Breast epithelium (tissue), 3 donors: ENCODE measurements around the gene ARSA.

Experiments
- POLR2A ChIP-seq: fragments of 450-650 bp; IDR thresholded peaks from one replicate; pipeline ENCODE4 v1.6.1; 2016; ENCODE audit warnings: antibody characterized with exemption, mild to moderate bottlenecking, moderate library complexity
- TF ChIP-seq, protein P1 (sequence below), 3 donors: fragments of 450-650 bp; IDR thresholded peaks; one replicate each; pipeline ENCODE4 v1.5.1; 2016 to 2017; ENCODE audit warnings: antibody characterized with exemption in 3 of 3, mild to moderate bottlenecking in 3 of 3, moderate library complexity in 3 of 3

DNA sequence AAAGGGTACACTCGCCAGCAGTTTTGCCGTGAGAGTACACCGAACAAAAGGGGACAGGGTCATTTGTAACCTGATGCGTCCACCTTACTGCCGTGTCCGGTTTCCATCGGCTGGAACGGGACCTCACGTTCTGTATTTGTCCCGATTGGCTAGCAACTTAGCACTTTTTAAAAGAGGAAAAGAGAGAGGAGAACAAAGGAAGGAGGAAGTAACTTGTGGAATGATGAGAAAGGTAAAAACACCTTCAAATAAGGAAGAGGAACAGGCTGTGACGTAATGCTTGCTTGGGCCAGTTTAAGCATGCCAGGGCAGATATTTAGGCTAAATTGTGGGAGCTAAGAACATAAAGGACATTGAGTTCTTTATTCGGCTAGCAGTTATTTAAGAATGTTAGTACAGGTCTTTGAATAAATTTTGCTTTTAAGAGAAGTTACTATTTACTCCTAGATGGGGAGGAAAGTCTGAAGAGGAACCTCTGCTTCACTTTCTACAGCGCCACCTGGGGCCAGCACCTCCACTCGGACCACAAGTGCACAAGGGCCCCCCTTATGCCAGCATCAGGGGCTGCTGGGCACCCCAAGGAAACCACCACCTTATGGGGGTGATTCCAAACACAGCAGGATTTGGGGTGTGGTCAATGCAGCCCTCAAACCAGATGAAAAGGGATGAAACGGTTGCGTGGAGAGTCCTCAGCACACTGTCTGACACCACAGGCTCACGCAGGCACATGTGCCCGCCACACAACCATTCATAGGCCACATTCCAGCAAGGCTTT is 5.8 kb downstream of the ARSA start:
- TF ChIP-seq, protein P1, sequence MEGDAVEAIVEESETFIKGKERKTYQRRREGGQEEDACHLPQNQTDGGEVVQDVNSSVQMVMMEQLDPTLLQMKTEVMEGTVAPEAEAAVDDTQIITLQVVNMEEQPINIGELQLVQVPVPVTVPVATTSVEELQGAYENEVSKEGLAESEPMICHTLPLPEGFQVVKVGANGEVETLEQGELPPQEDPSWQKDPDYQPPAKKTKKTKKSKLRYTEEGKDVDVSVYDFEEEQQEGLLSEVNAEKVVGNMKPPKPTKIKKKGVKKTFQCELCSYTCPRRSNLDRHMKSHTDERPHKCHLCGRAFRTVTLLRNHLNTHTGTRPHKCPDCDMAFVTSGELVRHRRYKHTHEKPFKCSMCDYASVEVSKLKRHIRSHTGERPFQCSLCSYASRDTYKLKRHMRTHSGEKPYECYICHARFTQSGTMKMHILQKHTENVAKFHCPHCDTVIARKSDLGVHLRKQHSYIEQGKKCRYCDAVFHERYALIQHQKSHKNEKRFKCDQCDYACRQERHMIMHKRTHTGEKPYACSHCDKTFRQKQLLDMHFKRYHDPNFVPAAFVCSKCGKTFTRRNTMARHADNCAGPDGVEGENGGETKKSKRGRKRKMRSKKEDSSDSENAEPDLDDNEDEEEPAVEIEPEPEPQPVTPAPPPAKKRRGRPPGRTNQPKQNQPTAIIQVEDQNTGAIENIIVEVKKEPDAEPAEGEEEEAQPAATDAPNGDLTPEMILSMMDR (IDR thresholded peaks at IDR 0.05) = no peak
- TF ChIP-seq POLR2A = no peak
